Hepatocyte (in vitro differentiated cells): ENCODE measurements around the gene PTPRK. TPM values are rescaled to one million over a fixed set of nuclear protein-coding genes. Genes with fewer than 3 reads are reported as not detected.
A peak's percentile ranks its signal among the peaks of the same experiment; 100 is the strongest.

Source experiments
- DNase-seq: peaks from one replicate; pipeline ENCODE4 v3.0.0-alpha.2; 2016; ENCODE audit warnings: low spot score
- H2AFZ ChIP-seq: fragments of 200-600 bp; sonication (generic); 2 replicates; pipeline ENCODE4 v1.6.0; 2016; ENCODE audit warnings: antibody characterized with exemption, mild to moderate bottlenecking
- H3K27ac ChIP-seq: fragments of 200-600 bp; sonication (generic); 2 replicates; pipeline ENCODE4 v1.5.1; 2016; ENCODE audit warnings: mild to moderate bottlenecking
- H3K27me3 ChIP-seq: fragments of 200-600 bp; sonication (generic); 2 replicates; pipeline ENCODE4 v1.6.1; 2016
- H3K36me3 ChIP-seq: fragments of 200-600 bp; sonication (generic); replicated peaks from 2 replicates; pipeline ENCODE4 v1.5.1; 2016; ENCODE audit warnings: low read depth; ENCODE audit not compliant: insufficient read depth
- H3K4me1 ChIP-seq: fragments of 200-600 bp; sonication (generic); 2 replicates; pipeline ENCODE4 v1.5.1; 2016; ENCODE audit warnings: mild to moderate bottlenecking, moderate library complexity; ENCODE audit not compliant: insufficient read depth
- H3K4me2 ChIP-seq: fragments of 200-600 bp; sonication (generic); 2 replicates; pipeline ENCODE4 v1.6.0; 2016
- H3K4me3 ChIP-seq: fragments of 200-600 bp; sonication (generic); 2 replicates; pipeline ENCODE4 v1.5.1; 2016; ENCODE audit warnings: mild to moderate bottlenecking
- H3K79me2 ChIP-seq: fragments of 200-600 bp; sonication (generic); 2 replicates; pipeline ENCODE4 v1.6.0; 2017; ENCODE audit warnings: mild to moderate bottlenecking
- H3K9me2 ChIP-seq: fragments of 200-600 bp; sonication (generic); replicated peaks from 2 replicates; pipeline ENCODE4 v1.6.0; 2017; ENCODE audit warnings: mild to moderate bottlenecking; ENCODE audit not compliant: insufficient read depth
- H3K9me3 ChIP-seq: fragments of 200-600 bp; sonication (generic); 2 replicates; pipeline ENCODE4 v1.5.1; 2016; ENCODE audit warnings: low read depth, mild to moderate bottlenecking
- H4K20me1 ChIP-seq: fragments of 200-600 bp; sonication (generic); 2 replicates; pipeline ENCODE4 v1.6.0; 2016; ENCODE audit warnings: mild to moderate bottlenecking; ENCODE audit not compliant: insufficient read depth, poor library complexity, severe bottlenecking
- CTCF ChIP-seq: fragments of 200-600 bp; sonication (generic); IDR thresholded peaks from 2 replicates; pipeline ENCODE4 v1.5.1; 2016; ENCODE audit warnings: antibody characterized with exemption, mild to moderate bottlenecking; ENCODE audit not compliant: poor library complexity
- EZH2 ChIP-seq: fragments of 200-600 bp; sonication (generic); IDR thresholded peaks from 2 replicates; pipeline ENCODE4 v1.6.1; 2016; ENCODE audit warnings: antibody characterized with exemption, mild to moderate bottlenecking, borderline replicate concordance
- EZH2phosphoT487 ChIP-seq: fragments of 200-600 bp; sonication (generic); IDR thresholded peaks from one replicate; pipeline ENCODE4 v1.6.1; 2018; ENCODE audit warnings: antibody characterized with exemption, mild to moderate bottlenecking, low read depth, moderate library complexity; ENCODE audit not compliant: unreplicated experiment, severe bottlenecking
- WGBS: methylation state at CpG from one replicate; pipeline ENCODE4 v1.1.6; 2016; ENCODE audit warnings: low lambda C conversion rate; ENCODE audit errors: missing lambda C conversion rate; 5-methylcytosine and 5-hydroxymethylcytosine counted together
- polyA plus RNA-seq: library from polyadenylated mRNA; unstranded; fragments of >200 nt; fragmentation: Nextera tagmentation; extraction: Ambion mirVana; gene quantifications from 2 replicates; pipeline ENCODE4 v1.2.1, GENCODE V29; 2016
- total RNA-seq: library from RNA; depleted of rRNA; stranded (reverse); fragments of >200 nt; gene quantifications from 2 replicates; pipeline ENCODE4 v1.2.3, GENCODE V29; 2014

PTPRK gene
- total and polyA plus RNA-seq, 2 experiments from 2014 or later, result 42.0 to 80.2 TPM

GRCh38 chr6:128504003-128504654 lies 16.3 kb downstream of the PTPRK start:
- Histone ChIP-seq H3K27ac (peak overlapping the region; percentile 84), H3K4me3 (no peak overlapping the region), H3K27me3 (no peaks in the 10 kb centered on the region), H2AFZ (no peak overlapping the region), H3K4me2 (peak overlapping the region; percentile 63), H3K9me2 (no peaks in the 10 kb centered on the region), H4K20me1 (no peaks in the 10 kb centered on the region), H3K9me3 (no peaks in the 10 kb centered on the region), H3K36me3 (no peaks in the 10 kb centered on the region), H3K4me1 (peaks cover 45% of the 10 kb centered on the region), H3K79me2 (peaks cover 78% of the 10 kb centered on the region)
- no peak for TF ChIP-seq EZH2
- TF ChIP-seq EZH2phosphoT487, result no peak
- no peak for TF ChIP-seq CTCF
- WGBS, result 35% methylated on average over 3 of the region's 3 CpGs
- DNase-seq, result no peak

- Histone ChIP-seq H3K4me1 (peaks cover 37% of the 10 kb centered on the region), H3K9me3 (no peaks in the 10 kb centered on the region), H3K9me2 (no peaks in the 10 kb centered on the region), H2AFZ (no peak overlapping the region), H3K36me3 (no peaks in the 10 kb centered on the region), H3K4me2 (no peak overlapping the region), H4K20me1 (no peaks in the 10 kb centered on the region), H3K27me3 (no peaks in the 10 kb centered on the region), H3K4me3 (no peak overlapping the region), H3K27ac (peak overlapping the region; percentile 47), H3K79me2 (peaks cover 82% of the 10 kb centered on the region)
- WGBS, result 85% methylated on average over 7 of the region's 7 CpGs
- no peak for TF ChIP-seq EZH2phosphoT487
- no peak for TF ChIP-seq EZH2
- no peak for TF ChIP-seq CTCF
- no peak for DNase-seq
Measured at GRCh38 chr6:128500749-128501600, 19.4 kb downstream of the PTPRK start.

- TF ChIP-seq EZH2phosphoT487 (no peak), EZH2 (no peak), CTCF (no peak)
- Histone ChIP-seq H3K9me2 (no peaks in the 10 kb centered on the region), H3K4me2 (no peak overlapping the region), H2AFZ (no peak overlapping the region), H3K36me3 (no peaks in the 10 kb centered on the region), H3K4me1 (peaks cover 34% of the 10 kb centered on the region), H3K27ac (peak overlapping the region; percentile 88), H3K4me3 (no peak overlapping the region), H4K20me1 (no peaks in the 10 kb centered on the region), H3K27me3 (no peaks in the 10 kb centered on the region), H3K79me2 (peaks cover 89% of the 10 kb centered on the region), H3K9me3 (no peaks in the 10 kb centered on the region)
- peak; percentile 34 for DNase-seq
Measured at GRCh38 chr6:128500014-128500413, 20.4 kb downstream of the PTPRK start.
